Kidney (tissue), 14 donors: Measurements from ENCODE around the gene SLC36A1. TPM values are rescaled to one million over a fixed set of nuclear protein-coding genes. Genes with fewer than 3 reads are reported as not detected.

Source experiments
- DNase-seq, 5 donors: peaks; one replicate each; pipeline ENCODE4 v3.0.0-alpha.2; 2013 to 2020
- FAIRE-seq: peaks from 2 replicates; lab custom pipeline; 2012; peaks lifted over from hg19 to GRCh38; lab: Jason Lieb, UNC
- H3K27ac ChIP-seq, 2 donors: one replicate each; pipeline ENCODE4 v1.7.0; 2013; ENCODE audit warnings: low read depth in 2 of 2, low read length in 2 of 2, inconsistent platforms in 1 of 2
- H3K27me3 ChIP-seq: one replicate; pipeline ENCODE4 v1.7.1; 2013; ENCODE audit warnings: low read length, inconsistent platforms; ENCODE audit not compliant: control insufficient read depth, insufficient read depth
- H3K36me3 ChIP-seq, 3 donors: one replicate each; pipeline versions ENCODE4 v1.7.0 to v1.7.1; 2013; ENCODE audit warnings: low read length in 3 of 3, control low read depth in 1 of 3, inconsistent platforms in 1 of 3; ENCODE audit not compliant: insufficient read depth in 3 of 3, control insufficient read depth in 2 of 3
- H3K4me1 ChIP-seq, 3 donors: one replicate each; pipeline versions ENCODE4 v1.7.0 to v1.7.1; 2013; ENCODE audit warnings: low read length in 3 of 3, inconsistent platforms in 1 of 3, low read depth in 1 of 3; ENCODE audit not compliant: control insufficient read depth in 2 of 3, insufficient read depth in 2 of 3
- H3K4me3 ChIP-seq, 3 donors: one replicate each; pipeline versions ENCODE4 v1.7.0 to v1.8.1; 2013; ENCODE audit warnings: low read length in 3 of 3, control low read depth in 1 of 3, inconsistent platforms in 1 of 3
- H3K9ac ChIP-seq, 3 donors: one replicate each; pipeline versions ENCODE4 v1.7.0 to v1.7.1; 2013; ENCODE audit warnings: low read length in 3 of 3, control low read depth in 1 of 3, inconsistent platforms in 1 of 3
- H3K9me3 ChIP-seq, 3 donors: one replicate each; pipeline versions ENCODE4 v1.7.0 to v1.7.1; 2013; ENCODE audit warnings: low read length in 3 of 3, control low read depth in 1 of 3, inconsistent platforms in 1 of 3; ENCODE audit not compliant: control insufficient read depth in 2 of 3, insufficient read depth in 1 of 3
- CTCF ChIP-seq: IDR thresholded peaks from 3 replicates; pipeline ENCODE4 v1.5.1; 2012; ENCODE audit warnings: mild to moderate bottlenecking, moderate library complexity, borderline replicate concordance; ENCODE audit not compliant: insufficient read depth; ENCODE audit errors: extremely low read depth
- intact Hi-C: fragments of 100-400 bp; cut with DNase I; formaldehyde crosslinking; loops from one replicate; pipeline ENCODE4 v1.11.1; 2022
- polyA plus RNA-seq: library from polyadenylated mRNA; stranded (reverse); fragments of 350-450 nt; fragmentation: Illumina TruSeq; extraction: RNeasy Lipid Tissue Mini Kit (QIAGEN cat#74804); gene quantifications from one replicate; pipeline ENCODE4 v1.2.3, GENCODE V29; 2014; ENCODE audit warnings: low read depth, low replicate concordance; ENCODE audit not compliant: insufficient read depth
- total RNA-seq: library from RNA; stranded (reverse); fragmentation: NEBNext Ultra II Directional; extraction: Animal tissue kit (Norgen Biotek cat#: 25700); gene quantifications from one replicate; pipeline ENCODE4 v1.2.1, GENCODE V29; 2021
- donor health status: control.
- donor health status: control.
- donor health status: control.
- donor health status: control.
- donor health status: control.
- donor health status: DM: yes; HTN: yes; CAD: no.
- donor health status: Normal renal cell carcinoma (clear cell type).

SLC36A1 gene
- total and polyA plus RNA-seq, 2 donors from 2014 or later, result 4.1 to 11.0 TPM

- TF ChIP-seq CTCF, result no peak
- Histone ChIP-seq H3K9ac (no peak overlapping the region), H3K27ac (no peak overlapping the region), H3K27me3 (no peaks in the 10 kb centered on the region), H3K4me3 (no peak overlapping the region), H3K9me3 (no peaks in the 10 kb centered on the region), H3K4me1 (no peaks in the 10 kb centered on the region), H3K36me3 (no peaks in the 10 kb centered on the region)
- intact Hi-C loops, result no loop called here
- no peak for FAIRE-seq
- no peak for DNase-seq
Measured at GRCh38 chr5:151522226-151522625, 74.8 kb downstream of the SLC36A1 start.

- TF ChIP-seq CTCF, result peak; percentile 46
- DNase-seq (peak in 2 of 5 donors; percentile 8 to 27), FAIRE-seq (no peak)
- H3K4me1 ChIP-seq, result peaks cover 0 to 2% (median 0%) of the 10 kb centered on the region in 3 donors
- no peak overlapping the region for H3K27ac ChIP-seq
- H3K36me3 ChIP-seq, result no peaks in the 10 kb centered on the region
- no peak overlapping the region for H3K9ac ChIP-seq
- intact Hi-C loops, result no loop called here
- no peaks in the 10 kb centered on the region for H3K9me3 ChIP-seq
- H3K4me3 ChIP-seq, result no peak overlapping the region
- no peaks in the 10 kb centered on the region for H3K27me3 ChIP-seq
Measured at GRCh38 chr5:151523335-151523734, 75.9 kb downstream of the SLC36A1 start.

GRCh38 chr5:151528153-151528552 lies 80.8 kb downstream of the SLC36A1 start:
- no peak for DNase-seq
- no peaks in the 10 kb centered on the region for H3K27me3 ChIP-seq
- peaks cover 0 to 6% (median 0%) of the 10 kb centered on the region in 3 donors for H3K4me1 ChIP-seq
- H3K9me3 ChIP-seq, result no peaks in the 10 kb centered on the region
- no peak overlapping the region for H3K4me3 ChIP-seq
- no peak for TF ChIP-seq CTCF
- FAIRE-seq, result no peak
- H3K36me3 ChIP-seq, result no peaks in the 10 kb centered on the region
- no peak overlapping the region for H3K27ac ChIP-seq
- H3K9ac ChIP-seq, result no peak overlapping the region
- intact Hi-C loops, result no loop called here

- TF ChIP-seq CTCF, result no peak
- H3K27ac ChIP-seq, result no peak overlapping the region
- no peak overlapping the region for H3K4me3 ChIP-seq
- no peak for DNase-seq
- H3K9ac ChIP-seq, result no peak overlapping the region
- intact Hi-C loops, result no loop called here
- peaks cover 0 to 6% (median 0%) of the 10 kb centered on the region in 3 donors for H3K4me1 ChIP-seq
- FAIRE-seq, result no peak
- no peaks in the 10 kb centered on the region for H3K36me3 ChIP-seq
- H3K27me3 ChIP-seq, result no peaks in the 10 kb centered on the region
- H3K9me3 ChIP-seq, result no peaks in the 10 kb centered on the region
Measured at GRCh38 chr5:151528996-151529395, 81.6 kb downstream of the SLC36A1 start.
